Measurements from ENCODE around the gene RBBP9. TPM values are rescaled to one million over a fixed set of nuclear protein-coding genes. Genes with fewer than 3 reads are reported as not detected.

The RBBP9 gene
- total RNA-seq, 1 experiment from 2014 or later, result 12.2 TPM

DNA sequence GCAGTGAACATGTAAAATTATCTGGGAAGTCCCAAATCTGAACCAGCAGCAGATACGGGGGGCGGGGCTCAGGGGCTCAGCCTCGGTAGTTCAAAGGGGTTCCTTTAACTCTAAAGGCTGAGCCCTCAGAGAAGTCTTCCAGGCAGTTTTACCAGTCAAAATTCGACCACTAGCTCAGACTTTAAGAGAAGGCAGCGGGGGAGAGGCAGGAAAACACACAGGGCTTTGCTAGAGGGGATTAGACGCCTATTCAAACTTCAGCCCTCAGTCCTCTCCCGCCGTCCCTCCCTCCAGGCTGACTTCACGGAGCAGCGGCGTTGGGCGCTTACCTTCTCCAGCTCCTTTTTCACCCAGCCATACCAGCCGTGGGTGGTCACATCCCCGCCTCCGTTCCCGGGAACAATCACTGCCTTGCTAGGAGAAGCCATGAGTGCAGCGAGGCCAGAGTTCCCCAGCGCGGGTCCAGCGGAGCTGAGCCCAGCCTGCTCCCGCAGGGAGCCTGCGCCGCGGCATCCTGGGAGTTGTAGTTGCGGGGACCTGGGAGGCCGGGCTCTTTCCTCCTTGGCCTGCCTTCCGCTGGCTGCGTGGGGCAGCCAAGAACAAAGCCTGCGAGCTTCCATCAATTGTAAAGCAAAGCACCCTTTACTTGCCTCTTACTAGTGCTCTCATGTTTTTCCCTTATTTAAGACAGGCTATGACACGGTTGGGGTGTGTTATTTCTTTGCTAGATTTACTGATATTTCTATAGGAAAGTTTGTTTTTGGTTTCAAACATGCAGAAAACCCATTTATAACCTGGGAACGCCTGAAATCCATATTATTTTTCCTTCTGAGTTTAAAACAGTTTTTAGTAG, at the start of gene RBBP9 (continued):
- TF ChIP-seq, protein P1, sequence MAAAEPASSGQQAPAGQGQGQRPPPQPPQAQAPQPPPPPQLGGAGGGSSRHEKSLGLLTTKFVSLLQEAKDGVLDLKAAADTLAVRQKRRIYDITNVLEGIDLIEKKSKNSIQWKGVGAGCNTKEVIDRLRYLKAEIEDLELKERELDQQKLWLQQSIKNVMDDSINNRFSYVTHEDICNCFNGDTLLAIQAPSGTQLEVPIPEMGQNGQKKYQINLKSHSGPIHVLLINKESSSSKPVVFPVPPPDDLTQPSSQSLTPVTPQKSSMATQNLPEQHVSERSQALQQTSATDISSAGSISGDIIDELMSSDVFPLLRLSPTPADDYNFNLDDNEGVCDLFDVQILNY (CRISPR knock-in tag; IDR thresholded peaks at IDR 0.05), result 0 out of 2 replicates have a peak, but pooled peaks have one; percentile 80
- no peak for TF ChIP-seq TCF7 (CRISPR knock-in tag; IDR thresholded peaks at IDR 0.05; ENCODE audit: low read depth)
- no peak for TF ChIP-seq ZNF396 (CRISPR knock-in tag; IDR thresholded peaks at IDR 0.05; ENCODE audit: borderline replicate concordance)
- peak; percentile 81 for TF ChIP-seq GABPB1 (CRISPR knock-in tag; IDR thresholded peaks at IDR 0.05)
- TF ChIP-seq, protein P2, sequence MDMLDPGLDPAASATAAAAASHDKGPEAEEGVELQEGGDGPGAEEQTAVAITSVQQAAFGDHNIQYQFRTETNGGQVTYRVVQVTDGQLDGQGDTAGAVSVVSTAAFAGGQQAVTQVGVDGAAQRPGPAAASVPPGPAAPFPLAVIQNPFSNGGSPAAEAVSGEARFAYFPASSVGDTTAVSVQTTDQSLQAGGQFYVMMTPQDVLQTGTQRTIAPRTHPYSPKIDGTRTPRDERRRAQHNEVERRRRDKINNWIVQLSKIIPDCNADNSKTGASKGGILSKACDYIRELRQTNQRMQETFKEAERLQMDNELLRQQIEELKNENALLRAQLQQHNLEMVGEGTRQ (CRISPR knock-in tag; IDR thresholded peaks at IDR 0.05), result peak; percentile 32; the same call in 1 of the 2 replicates
- no peak for TF ChIP-seq SOX15 (CRISPR knock-in tag; IDR thresholded peaks at IDR 0.05)
- TF ChIP-seq ESRRA (CRISPR knock-in tag; IDR thresholded peaks at IDR 0.05; ENCODE audit: borderline replicate concordance), result no peak
- TF ChIP-seq, protein P3, sequence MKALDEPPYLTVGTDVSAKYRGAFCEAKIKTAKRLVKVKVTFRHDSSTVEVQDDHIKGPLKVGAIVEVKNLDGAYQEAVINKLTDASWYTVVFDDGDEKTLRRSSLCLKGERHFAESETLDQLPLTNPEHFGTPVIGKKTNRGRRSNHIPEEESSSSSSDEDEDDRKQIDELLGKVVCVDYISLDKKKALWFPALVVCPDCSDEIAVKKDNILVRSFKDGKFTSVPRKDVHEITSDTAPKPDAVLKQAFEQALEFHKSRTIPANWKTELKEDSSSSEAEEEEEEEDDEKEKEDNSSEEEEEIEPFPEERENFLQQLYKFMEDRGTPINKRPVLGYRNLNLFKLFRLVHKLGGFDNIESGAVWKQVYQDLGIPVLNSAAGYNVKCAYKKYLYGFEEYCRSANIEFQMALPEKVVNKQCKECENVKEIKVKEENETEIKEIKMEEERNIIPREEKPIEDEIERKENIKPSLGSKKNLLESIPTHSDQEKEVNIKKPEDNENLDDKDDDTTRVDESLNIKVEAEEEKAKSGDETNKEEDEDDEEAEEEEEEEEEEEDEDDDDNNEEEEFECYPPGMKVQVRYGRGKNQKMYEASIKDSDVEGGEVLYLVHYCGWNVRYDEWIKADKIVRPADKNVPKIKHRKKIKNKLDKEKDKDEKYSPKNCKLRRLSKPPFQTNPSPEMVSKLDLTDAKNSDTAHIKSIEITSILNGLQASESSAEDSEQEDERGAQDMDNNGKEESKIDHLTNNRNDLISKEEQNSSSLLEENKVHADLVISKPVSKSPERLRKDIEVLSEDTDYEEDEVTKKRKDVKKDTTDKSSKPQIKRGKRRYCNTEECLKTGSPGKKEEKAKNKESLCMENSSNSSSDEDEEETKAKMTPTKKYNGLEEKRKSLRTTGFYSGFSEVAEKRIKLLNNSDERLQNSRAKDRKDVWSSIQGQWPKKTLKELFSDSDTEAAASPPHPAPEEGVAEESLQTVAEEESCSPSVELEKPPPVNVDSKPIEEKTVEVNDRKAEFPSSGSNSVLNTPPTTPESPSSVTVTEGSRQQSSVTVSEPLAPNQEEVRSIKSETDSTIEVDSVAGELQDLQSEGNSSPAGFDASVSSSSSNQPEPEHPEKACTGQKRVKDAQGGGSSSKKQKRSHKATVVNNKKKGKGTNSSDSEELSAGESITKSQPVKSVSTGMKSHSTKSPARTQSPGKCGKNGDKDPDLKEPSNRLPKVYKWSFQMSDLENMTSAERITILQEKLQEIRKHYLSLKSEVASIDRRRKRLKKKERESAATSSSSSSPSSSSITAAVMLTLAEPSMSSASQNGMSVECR (CRISPR knock-in tag; IDR thresholded peaks at IDR 0.05; ENCODE audit: borderline replicate concordance), result peak; percentile 45; the same call in 1 of the 2 replicates
- peak; percentile 76; the same call in 1 of the 2 replicates for TF ChIP-seq ETV6 (CRISPR knock-in tag; IDR thresholded peaks at IDR 0.05)
- TF ChIP-seq RORB (CRISPR knock-in tag; IDR thresholded peaks at IDR 0.05), result no peak

DNA sequence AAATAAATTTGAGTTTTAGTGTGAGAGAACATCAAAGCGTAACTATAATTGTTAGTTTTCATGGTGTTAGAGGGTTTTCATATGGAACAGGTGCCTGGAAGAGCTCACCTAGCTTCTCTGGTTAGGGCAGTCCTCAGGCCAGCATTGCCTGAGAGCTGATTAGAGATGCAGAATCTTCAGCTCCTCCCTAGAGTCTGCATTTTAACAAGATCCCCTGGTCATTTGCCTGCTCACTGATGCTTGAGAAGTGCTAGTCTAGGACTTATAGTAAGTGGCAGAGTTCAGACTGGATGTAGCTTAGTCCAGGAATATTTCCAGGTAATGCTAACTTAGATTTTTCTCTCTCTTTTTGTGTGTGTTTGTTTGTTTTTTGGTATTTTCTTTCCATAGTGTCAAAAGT, 48.5 kb upstream of the RBBP9 start:
- TF ChIP-seq SMAD4 (CRISPR knock-in tag; IDR thresholded peaks at IDR 0.05) (no peak), FOXJ3 (CRISPR knock-in tag; IDR thresholded peaks at IDR 0.05; ENCODE audit: borderline replicate concordance) (no peak), NFE2L1 (CRISPR knock-in tag; IDR thresholded peaks at IDR 0.05) (no peak), NR3C1 (CRISPR knock-in tag; conservative IDR thresholded peaks at IDR 0.05; ENCODE audit: low read depth) (no peak), MYBL2 (CRISPR knock-in tag; IDR thresholded peaks at IDR 0.05) (no peak), CREB1 (CRISPR knock-in tag; IDR thresholded peaks at IDR 0.05) (no peak), GTF2I (CRISPR knock-in tag; conservative IDR thresholded peaks at IDR 0.05) (no peak), JUN (CRISPR knock-in tag; IDR thresholded peaks at IDR 0.05) (no peak), NFATC4 (CRISPR knock-in tag; IDR thresholded peaks at IDR 0.05) (no peak), RORB (CRISPR knock-in tag; IDR thresholded peaks at IDR 0.05) (no peak), SOX15 (CRISPR knock-in tag; IDR thresholded peaks at IDR 0.05) (no peak), NR2C2 (CRISPR knock-in tag; IDR thresholded peaks at IDR 0.05) (no peak), HMGA2 (CRISPR knock-in tag; IDR thresholded peaks at IDR 0.05) (no peak)
- TF ChIP-seq, protein P4, sequence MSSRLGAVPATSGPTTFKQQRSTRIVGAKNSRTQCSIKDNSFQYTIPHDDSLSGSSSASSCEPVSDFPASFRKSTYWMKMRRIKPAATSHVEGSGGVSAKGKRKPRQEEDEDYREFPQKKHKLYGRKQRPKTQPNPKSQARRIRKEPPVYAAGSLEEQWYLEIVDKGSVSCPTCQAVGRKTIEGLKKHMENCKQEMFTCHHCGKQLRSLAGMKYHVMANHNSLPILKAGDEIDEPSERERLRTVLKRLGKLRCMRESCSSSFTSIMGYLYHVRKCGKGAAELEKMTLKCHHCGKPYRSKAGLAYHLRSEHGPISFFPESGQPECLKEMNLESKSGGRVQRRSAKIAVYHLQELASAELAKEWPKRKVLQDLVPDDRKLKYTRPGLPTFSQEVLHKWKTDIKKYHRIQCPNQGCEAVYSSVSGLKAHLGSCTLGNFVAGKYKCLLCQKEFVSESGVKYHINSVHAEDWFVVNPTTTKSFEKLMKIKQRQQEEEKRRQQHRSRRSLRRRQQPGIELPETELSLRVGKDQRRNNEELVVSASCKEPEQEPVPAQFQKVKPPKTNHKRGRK (CRISPR knock-in tag; IDR thresholded peaks at IDR 0.05; ENCODE audit: borderline replicate concordance), result no peak
- TF ChIP-seq, protein P5, sequence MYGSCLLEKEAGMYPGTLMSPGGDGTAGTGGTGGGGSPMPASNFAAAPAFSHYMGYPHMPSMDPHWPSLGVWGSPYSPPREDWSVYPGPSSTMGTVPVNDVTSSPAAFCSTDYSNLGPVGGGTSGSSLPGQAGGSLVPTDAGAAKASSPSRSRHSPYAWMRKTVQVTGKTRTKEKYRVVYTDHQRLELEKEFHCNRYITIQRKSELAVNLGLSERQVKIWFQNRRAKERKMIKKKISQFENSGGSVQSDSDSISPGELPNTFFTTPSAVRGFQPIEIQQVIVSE (CRISPR knock-in tag; IDR thresholded peaks at IDR 0.05; ENCODE audit: borderline replicate concordance), result no peak
- Mint-ChIP-seq H3K27ac (no peak overlapping the region), H3K9me3 (no peaks in the 10 kb centered on the region)

More for the DNA sequence above, 48.5 kb upstream of the RBBP9 start:
- POLR2A ChIA-PET, result no interaction called here
- ATAC-seq, result no peak
- Mint-ChIP-seq H3K36me3 (peaks cover 56% of the 10 kb centered on the region), H3K4me3 (no peak overlapping the region), H3K27me3 (ENCODE audit: low read depth) (no peaks in the 10 kb centered on the region), H3K4me1 (no peaks in the 10 kb centered on the region)
- DNase-seq (ENCODE audit: low spot score), result no peak
- CTCF ChIA-PET, result no interaction called here

All from WTC11 (cell line).